Bronchial epithelial cell (primary cell): ENCODE measurements around the gene RABL2A. TPM values are rescaled to one million over a fixed set of nuclear protein-coding genes. Genes with fewer than 3 reads are reported as not detected.
"Not testable (repeated sequence)": the region's sequence is repeated elsewhere in the genome, so short reads cannot be mapped to it uniquely, and the experiment has no call there.

Source experiments
- DNase-seq: peaks from one replicate; pipeline ENCODE4 v3.0.0-alpha.2; 2010; ENCODE audit warnings: low read depth
- FAIRE-seq: peaks from 2 replicates; lab custom pipeline; 2011; peaks lifted over from hg19 to GRCh38; lab: Jason Lieb, UNC
- H3K27me3 ChIP-seq: 2 replicates; pipeline ENCODE4 v1.5.1; 2011; ENCODE audit warnings: low read length; ENCODE audit not compliant: control insufficient read depth, insufficient read depth
- H3K36me3 ChIP-seq: 2 replicates; pipeline ENCODE4 v1.5.1; 2011; ENCODE audit warnings: low read length; ENCODE audit not compliant: control insufficient read depth, insufficient read depth
- H3K4me3 ChIP-seq: 2 replicates; pipeline ENCODE4 v1.5.1; 2011; ENCODE audit warnings: mild to moderate bottlenecking, low read depth, low read length, control low read depth
- total RNA-seq: library from RNA; depleted of rRNA; stranded (reverse); fragments of >200 nt; gene quantifications from 2 replicates; pipeline ENCODE4 v1.2.1, GENCODE V29; 2014
- TF ChIP-seq, protein P1 (sequence below): IDR thresholded peaks from 2 replicates; pipeline ENCODE4 v1.5.1; 2011; ENCODE audit warnings: mild to moderate bottlenecking, moderate library complexity, low read length, control low read depth, inconsistent platforms; ENCODE audit not compliant: insufficient read depth, severe bottlenecking

RABL2A gene
- total RNA-seq, 1 donor from 2014 or later, result 7.6 TPM

DNA sequence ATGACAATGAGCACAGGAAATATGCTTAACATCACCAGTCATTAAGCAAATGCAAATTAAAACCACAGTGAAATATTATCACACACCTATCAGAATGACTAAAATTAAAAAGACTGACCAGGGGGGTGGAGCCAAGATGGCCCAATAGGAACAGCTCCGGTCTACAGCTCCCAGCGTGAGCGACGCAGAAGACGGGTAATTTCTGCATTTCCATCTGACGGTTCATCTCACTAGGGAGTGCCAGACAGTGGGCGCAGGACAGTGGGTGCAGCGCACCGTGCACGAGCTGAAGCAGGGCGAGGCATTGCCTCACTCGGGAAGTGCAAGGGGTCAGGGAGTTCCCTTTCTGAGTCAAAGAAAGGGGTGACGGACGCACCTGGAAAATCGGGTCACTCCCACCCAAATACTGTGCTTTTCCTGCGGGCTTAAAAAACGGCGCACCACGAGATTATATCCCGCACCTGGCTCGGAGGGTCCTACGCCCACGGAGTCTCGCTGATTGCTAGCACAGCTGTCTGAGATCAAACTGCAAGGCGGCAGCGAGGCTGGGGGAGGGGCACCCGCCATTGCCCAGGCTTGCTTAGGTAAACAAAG lies 29.1 kb downstream of the RABL2A start:
- not testable (repeated sequence) for DNase-seq, FAIRE-seq, H3K4me3 ChIP-seq

GRCh38 chr2:113657735-113658134 lies 30.7 kb downstream of the RABL2A start:
- DNase-seq, H3K4me3 ChIP-seq, H3K36me3 ChIP-seq, H3K27me3 ChIP-seq, FAIRE-seq: not testable (repeated sequence)

More for the DNA sequence above, 29.1 kb downstream of the RABL2A start:
- H3K27me3 ChIP-seq, H3K36me3 ChIP-seq: not testable (repeated sequence)

DNA sequence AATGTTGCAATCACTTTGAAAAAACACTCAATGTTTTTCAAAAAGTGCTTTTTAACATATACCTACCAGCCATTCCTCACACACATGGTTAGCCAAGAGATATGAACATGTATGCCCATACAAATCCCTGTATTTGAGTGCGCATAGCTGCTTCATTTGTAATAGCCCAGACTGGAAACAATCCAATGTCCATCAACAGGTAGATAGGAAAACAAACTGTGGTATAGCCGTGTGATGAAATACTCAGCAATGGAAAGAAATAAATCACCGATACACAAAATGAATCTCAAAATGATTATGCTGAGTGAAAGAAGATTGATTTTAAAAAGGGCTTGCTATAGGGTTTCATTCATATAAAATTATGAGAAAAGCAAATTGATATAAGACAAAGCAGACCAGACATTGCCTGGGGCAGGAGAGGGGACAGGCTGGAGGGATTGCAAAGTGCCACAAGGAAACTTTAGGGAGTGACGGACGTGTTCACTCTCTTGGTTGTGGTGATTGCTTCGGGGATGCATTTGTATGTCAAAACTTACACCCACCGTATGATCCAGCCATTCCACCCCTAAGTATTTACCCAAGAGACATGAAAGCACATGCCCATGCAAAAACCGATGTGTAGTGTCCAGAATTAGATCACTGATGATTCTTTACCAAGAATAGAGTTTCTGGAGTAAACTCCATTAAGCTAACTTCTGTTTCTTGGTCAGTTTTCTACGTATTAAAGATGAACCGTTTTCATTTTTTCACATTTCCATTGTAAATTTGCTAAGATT lies 36.4 kb downstream of the RABL2A start:
- H3K27me3 ChIP-seq, H3K36me3 ChIP-seq, H3K4me3 ChIP-seq: not testable (repeated sequence)
- peak; percentile 47 for FAIRE-seq
- DNase-seq, result peak; percentile 92

DNA sequence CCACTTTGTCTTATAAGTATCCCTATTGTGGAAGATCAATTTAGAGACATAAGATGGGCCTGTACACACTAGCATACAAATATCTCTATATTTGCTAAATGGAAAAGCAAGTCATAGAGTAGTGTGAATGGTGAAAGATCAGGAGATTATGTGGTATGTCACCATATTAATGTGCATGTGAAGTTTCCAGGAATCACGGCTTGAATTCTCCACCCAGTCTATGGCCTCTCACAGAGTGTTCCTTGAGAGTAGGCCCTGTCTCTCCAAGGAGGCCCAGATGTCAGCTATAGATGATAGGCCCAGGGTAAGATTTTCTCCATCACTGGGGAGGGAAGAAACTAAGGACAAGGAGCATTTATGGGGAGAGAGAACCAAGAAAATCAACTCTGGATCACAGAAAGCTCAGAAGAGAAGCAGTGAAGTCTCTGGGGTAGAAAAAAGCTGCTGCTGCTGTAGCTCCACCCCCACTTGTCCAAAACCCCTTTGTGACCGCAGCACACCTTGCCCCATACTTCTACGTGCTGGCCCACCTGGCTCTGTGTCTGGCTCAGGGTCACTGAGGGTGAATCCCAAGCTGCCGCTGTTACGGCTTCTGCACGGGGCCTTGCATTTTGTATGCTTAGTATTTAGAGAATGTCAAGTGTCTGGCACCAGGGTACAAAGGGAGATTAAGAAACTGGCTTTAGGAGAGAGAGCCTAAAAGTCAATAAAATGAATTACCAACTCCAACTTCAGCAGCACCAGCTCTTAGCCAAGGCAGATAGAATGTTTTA lies 37.9 kb downstream of the RABL2A start:
- not testable (repeated sequence) for H3K4me3 ChIP-seq, DNase-seq, H3K27me3 ChIP-seq, H3K36me3 ChIP-seq
- FAIRE-seq, result peak; percentile 88

DNA sequence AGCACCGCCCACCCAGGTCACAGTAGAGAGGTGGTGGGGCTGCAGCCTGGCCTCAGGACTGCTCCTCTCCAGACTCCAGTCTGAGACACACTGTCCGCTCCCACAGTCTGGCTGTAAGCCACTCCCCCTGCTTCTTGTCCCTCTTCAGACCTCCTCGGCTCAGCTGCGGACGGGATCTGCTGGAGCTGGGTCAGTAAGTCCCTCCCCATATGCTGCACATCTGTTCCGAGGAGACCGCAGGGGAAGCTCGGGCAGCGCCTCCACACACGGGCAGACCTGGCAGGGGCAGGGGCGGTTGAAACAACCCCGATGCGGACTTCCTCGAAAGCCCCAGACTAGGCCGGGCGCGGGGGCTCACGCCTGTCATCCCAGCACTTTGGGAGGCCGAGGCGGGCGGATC lies 41.9 kb downstream of the RABL2A start:
- H3K36me3 ChIP-seq, H3K27me3 ChIP-seq, FAIRE-seq, DNase-seq, H3K4me3 ChIP-seq: not testable (repeated sequence)

DNA sequence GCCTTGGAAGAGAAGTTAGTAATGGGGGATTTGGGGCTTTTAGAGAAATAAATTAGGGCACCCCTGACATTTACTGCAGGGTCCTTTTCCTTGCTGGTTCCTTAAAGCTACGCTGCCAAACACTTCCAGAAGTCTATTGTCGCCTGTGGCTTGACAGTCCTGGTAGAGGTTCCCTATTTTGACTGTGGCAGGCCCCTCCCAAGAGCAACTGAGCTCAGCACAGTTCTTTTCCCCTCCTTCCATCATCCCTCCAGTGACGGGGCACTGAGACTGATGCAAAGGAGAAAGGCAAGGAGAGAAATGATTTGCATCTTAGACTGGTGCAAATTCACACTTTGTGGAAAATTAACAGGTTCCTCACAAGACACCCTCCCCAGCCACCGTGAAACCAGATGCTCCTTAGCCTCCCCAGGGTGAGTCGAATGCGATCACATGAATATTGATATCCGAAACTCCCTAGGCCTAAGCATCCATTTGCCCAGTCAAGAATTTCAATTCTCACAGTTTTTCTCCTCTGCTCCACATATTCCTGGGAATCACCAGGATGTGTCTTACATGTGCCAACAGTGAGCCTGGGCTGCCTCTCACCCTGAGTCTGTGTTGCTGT lies 45.4 kb downstream of the RABL2A start:
- peak; percentile 18 for FAIRE-seq
- DNase-seq, result no peak
- TF ChIP-seq, protein P1, sequence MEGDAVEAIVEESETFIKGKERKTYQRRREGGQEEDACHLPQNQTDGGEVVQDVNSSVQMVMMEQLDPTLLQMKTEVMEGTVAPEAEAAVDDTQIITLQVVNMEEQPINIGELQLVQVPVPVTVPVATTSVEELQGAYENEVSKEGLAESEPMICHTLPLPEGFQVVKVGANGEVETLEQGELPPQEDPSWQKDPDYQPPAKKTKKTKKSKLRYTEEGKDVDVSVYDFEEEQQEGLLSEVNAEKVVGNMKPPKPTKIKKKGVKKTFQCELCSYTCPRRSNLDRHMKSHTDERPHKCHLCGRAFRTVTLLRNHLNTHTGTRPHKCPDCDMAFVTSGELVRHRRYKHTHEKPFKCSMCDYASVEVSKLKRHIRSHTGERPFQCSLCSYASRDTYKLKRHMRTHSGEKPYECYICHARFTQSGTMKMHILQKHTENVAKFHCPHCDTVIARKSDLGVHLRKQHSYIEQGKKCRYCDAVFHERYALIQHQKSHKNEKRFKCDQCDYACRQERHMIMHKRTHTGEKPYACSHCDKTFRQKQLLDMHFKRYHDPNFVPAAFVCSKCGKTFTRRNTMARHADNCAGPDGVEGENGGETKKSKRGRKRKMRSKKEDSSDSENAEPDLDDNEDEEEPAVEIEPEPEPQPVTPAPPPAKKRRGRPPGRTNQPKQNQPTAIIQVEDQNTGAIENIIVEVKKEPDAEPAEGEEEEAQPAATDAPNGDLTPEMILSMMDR, result no peak
- no peak overlapping the region for H3K4me3 ChIP-seq
- H3K36me3 ChIP-seq, result no peaks in the 10 kb centered on the region
- no peaks in the 10 kb centered on the region for H3K27me3 ChIP-seq

DNA sequence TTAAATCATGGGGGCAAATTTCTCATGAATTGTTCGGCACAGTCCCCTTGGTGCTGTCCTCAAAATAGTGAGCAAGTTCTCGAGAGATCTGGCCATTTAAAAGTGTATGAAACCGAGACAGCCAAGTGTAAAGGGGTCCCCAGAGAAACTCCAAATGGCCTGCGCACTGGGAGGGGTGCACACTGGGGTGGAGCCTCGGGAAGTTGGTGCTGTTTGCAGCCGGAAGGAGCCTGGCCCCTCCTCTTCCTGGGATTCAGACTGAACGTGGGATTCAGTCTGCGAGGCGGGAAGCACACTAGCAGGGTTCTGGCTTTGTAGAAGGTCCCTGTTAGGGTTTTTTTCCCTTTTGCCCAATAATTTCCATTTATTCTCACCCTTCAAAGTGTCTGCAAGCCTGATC lies 48.8 kb downstream of the RABL2A start:
- TF ChIP-seq, protein P1, result no peak
- DNase-seq, result no peak
- no peak for FAIRE-seq

More for the DNA sequence above, 48.8 kb downstream of the RABL2A start:
- H3K36me3 ChIP-seq, result no peaks in the 10 kb centered on the region
- no peaks in the 10 kb centered on the region for H3K27me3 ChIP-seq
- no peak overlapping the region for H3K4me3 ChIP-seq
